Retinal pigment epithelial cell (primary cell): Measurements from ENCODE around the gene CREBL2.
"Not testable (repeated sequence)": the region's sequence is repeated elsewhere in the genome, so short reads cannot be mapped to it uniquely, and the experiment has no call there.

Experiments
- DNase-seq: peaks from one replicate; pipeline ENCODE4 v3.0.0-alpha.2; 2010; ENCODE audit warnings: low read depth
- H3K4me3 ChIP-seq: 2 replicates; pipeline ENCODE4 v1.5.1; 2011; ENCODE audit warnings: mild to moderate bottlenecking, low read length, control low read depth, moderate library complexity
- CTCF ChIP-seq: conservative IDR thresholded peaks from 2 replicates; pipeline ENCODE4 v1.5.1; 2011; ENCODE audit warnings: low read depth, low read length, control low read depth, inconsistent platforms

CREBL2 gene

GRCh38 chr12:12611512-12612306, at the start of gene CREBL2:
CREBL2 (plus strand) TSS chr12:12611876; CDS start chr12:12612173, 297 bp downstream.
- peak within 1 kb of the TSS; percentile 87 for H3K4me3 ChIP-seq
- no peak for TF ChIP-seq CTCF
- peak; percentile 95 for DNase-seq

- peak overlapping the region; percentile 91 for H3K4me3 ChIP-seq
- TF ChIP-seq CTCF: no peak
- no peak for DNase-seq
Observed at GRCh38 chr12:12562016-12562483, 49.6 kb upstream of the CREBL2 start.

- TF ChIP-seq CTCF: no peak
- H3K4me3 ChIP-seq: peak within 1 kb of the TSS; percentile 91
- DNase-seq: peak; percentile 90
Observed at GRCh38 chr12:12562585-12563261, 49.0 kb upstream of the CREBL2 start, which contains the start of gene DUSP16. DUSP16 (minus strand) TSS chr12:12562863; CDS start chr12:12521098, 41,765 bp downstream.

- peak; percentile 52 for DNase-seq
- TF ChIP-seq CTCF: no peak
- H3K4me3 ChIP-seq: peak overlapping the region; percentile 91
Observed at GRCh38 chr12:12563290-12563928, 48.3 kb upstream of the CREBL2 start.

- TF ChIP-seq CTCF: no peak
- DNase-seq: no peak
- no peak overlapping the region for H3K4me3 ChIP-seq
Observed at GRCh38 chr12:12564911-12565310, 46.8 kb upstream of the CREBL2 start.

GRCh38 chr12:12565971-12566370, 45.7 kb upstream of the CREBL2 start:
- H3K4me3 ChIP-seq, DNase-seq: not testable (repeated sequence)

GRCh38 chr12:12572659-12573058, 39.0 kb upstream of the CREBL2 start:
- no peak overlapping the region for H3K4me3 ChIP-seq
- DNase-seq: no peak
- no peak for TF ChIP-seq CTCF
